22Rv1 (cell line): ENCODE measurements around the gene C10orf143.

ENCODE experiments used
- H3K27ac ChIP-seq: fragments of 450-650 bp; 2 replicates; pipeline ENCODE4 v1.5.1; 2017
- CTCF ChIP-seq: fragments of 450-650 bp; IDR thresholded peaks from 2 replicates; pipeline ENCODE4 v1.5.1; 2017; ENCODE audit warnings: mild to moderate bottlenecking
- ZFX ChIP-seq: fragments of 450-650 bp; IDR thresholded peaks from 2 replicates; pipeline ENCODE4 v1.6.1; 2017; ENCODE audit warnings: antibody characterized with exemption, borderline replicate concordance

The C10orf143 gene

GRCh38 chr10:130065251-130065650 lies 45.4 kb downstream of the C10orf143 start:
- TF ChIP-seq CTCF, result no peak
- no peak for TF ChIP-seq ZFX
- H3K27ac ChIP-seq, result no peak overlapping the region

DNA sequence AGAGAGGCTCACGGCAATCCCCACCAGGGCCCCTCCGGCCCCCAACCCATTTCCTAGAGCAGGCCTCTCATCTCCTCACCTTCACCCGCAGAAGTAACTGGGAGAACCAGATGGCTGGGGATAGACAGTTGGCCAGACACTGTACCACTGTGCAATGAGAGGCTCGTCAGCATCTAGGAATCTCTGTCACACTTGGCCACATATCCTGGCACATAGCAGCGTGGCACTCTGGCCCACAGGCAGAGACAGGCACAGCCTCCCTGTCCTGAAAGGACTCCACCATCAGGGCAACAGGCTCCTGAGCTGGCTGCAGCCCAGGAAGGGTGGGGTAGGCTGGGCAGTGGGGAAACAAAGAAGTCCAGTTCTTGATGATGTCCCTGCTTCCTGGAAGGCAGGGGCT lies 45.8 kb downstream of the C10orf143 start:
- TF ChIP-seq ZFX, result no peak
- TF ChIP-seq CTCF, result no peak
- no peak overlapping the region for H3K27ac ChIP-seq

DNA sequence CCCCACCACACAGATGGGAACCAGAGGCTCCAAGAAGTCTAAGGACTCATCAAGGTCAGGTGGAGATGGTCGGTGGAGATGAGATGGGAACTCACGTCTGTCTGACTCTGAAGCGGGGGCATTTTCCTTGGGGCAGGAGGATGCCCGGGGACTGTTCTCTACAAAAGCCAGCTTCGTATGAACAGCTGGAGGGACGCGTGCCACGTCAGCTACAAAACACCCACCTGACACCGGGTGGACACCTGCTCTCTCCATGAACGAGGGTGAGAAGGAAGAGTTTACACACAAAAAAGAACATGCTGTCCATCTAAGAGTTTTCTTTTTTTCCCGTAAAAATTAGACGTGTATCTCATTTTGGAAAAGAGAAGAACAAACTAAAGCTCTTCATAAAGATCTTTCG lies 47.7 kb downstream of the C10orf143 start:
- H3K27ac ChIP-seq, result no peak overlapping the region
- TF ChIP-seq CTCF, result no peak
- no peak for TF ChIP-seq ZFX

- H3K27ac ChIP-seq, result no peak overlapping the region
These were observed 48.4 kb downstream of the C10orf143 start for GRCh38 chr10:130062201-130062600.

GRCh38 chr10:130061760-130062159 lies 48.9 kb downstream of the C10orf143 start:
- H3K27ac ChIP-seq, result no peak overlapping the region
- no peak for TF ChIP-seq CTCF
- no peak for TF ChIP-seq ZFX

More at GRCh38 chr10:130062201-130062600, 48.4 kb downstream of the C10orf143 start:
- TF ChIP-seq CTCF, result no peak

GRCh38 chr10:130054021-130054420 lies 56.6 kb downstream of the C10orf143 start:
- no peak overlapping the region for H3K27ac ChIP-seq
- no peak for TF ChIP-seq ZFX
- no peak for TF ChIP-seq CTCF

DNA sequence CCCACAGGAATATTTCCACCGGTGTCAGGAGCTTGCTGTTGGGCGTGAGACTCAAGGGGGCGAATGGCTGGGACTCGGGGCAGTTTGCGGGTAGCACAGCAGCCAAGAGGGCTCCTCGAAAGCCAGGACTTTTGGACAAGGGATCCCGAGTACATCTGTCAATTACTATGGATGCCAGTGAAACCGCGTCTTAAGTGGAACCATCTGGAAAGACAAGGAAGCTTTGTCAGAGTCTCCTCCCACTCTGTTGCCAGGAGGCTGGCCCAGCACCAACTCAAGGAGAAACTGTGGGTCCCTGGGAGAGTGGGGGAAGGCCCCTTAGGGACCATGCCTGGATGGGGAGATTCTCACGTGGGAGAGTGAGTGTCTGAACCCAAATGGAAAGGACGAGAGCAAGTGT lies 57.1 kb downstream of the C10orf143 start:
- H3K27ac ChIP-seq, result no peak overlapping the region
- TF ChIP-seq CTCF (no peak), ZFX (no peak)
